Esophagus muscularis mucosa (tissue), 3 donors: ENCODE data around the gene CIB1.

Experiments
- EP300 ChIP-seq: sonication (generic); formaldehyde crosslinking; IDR thresholded peaks from one replicate; pipeline ENCODE4 v1.6.1; 2017; ENCODE audit warnings: antibody characterized with exemption
- POLR2AphosphoS5 ChIP-seq, 2 donors: sonication (generic); formaldehyde crosslinking; IDR thresholded peaks; one replicate each; pipeline ENCODE4 v1.6.1; 2017; ENCODE audit warnings: antibody characterized with exemption in 2 of 2

DNA sequence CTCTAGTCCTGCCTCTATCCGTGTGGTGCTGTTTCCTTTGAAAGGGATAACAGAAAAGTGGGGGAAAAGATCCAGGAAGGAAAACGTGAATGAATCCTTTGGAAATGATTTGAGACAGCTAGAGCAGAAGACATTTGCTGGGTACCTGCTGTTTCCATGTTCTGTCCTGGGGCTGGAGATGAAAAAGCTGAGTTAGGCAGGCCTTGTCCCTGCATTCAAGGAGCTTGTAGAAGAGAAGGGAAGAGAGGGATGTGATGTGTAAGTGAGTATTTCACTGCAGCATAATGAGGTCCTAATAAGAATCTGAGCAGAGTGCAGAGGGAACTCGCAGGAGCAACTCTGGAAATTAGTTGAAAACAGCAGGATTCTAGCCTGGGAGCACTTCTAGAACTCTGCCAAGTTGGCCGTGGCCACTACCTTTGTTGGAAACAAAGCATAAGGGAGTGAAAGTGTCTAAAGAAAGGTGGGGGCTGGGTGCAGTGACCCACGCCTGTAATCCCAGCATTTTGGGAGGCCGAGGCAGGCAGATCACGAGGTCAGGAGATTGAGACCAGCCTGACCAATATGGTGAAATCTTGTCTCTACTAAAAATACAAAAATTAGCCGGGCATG, 46.4 kb downstream of the CIB1 start:
- TF ChIP-seq EP300, result no peak
- TF ChIP-seq POLR2AphosphoS5 (IDR thresholded peaks at IDR 0.05), result no peak
